GM19463 (cell line): ENCODE measurements around the gene ESRRA.

Source experiments
- ATAC-seq: cut with Tn5 transposase; IDR thresholded peaks from one replicate; pipeline ENCODE4 v1.9.1; 2021; ENCODE audit warnings: mild to moderate bottlenecking, moderate library complexity; ENCODE audit not compliant: unreplicated experiment

ESRRA gene

DNA sequence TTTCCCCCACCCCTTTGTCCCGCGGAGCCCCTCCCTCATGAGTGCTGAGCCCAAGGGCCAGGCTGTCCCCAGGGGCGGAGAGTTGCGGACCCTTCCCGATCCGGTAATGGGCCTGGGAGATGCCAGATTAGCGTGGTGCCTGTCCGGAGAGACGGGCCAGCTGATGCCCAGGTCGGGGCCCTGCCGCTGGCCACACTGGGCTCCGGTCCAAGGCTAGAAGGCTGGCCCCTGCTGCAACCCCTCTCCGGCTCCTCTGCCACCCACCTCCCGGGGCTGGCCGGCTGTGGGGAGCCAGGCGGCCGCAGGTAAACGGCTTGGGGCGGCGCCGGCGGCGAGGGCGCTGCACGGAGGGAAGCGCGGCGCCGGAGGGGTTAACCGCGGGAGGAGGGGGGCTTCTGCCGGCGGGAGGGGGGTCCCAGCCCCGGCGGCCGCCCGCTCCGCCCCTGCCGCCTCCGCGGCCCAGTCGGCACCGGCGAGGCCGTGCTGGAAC, 14.0 kb upstream of the ESRRA start, which contains the start of gene KCNK4:
Gene KCNK4, plus strand, starts transcription at position 41 of the 490 bp plus-strand sequence. CDS start 1,717 bp downstream, outside the sequence.
- no peak for ATAC-seq

GRCh38 chr11:64291752-64292459, 13.4 kb upstream of the ESRRA start:
- ATAC-seq: no peak

DNA sequence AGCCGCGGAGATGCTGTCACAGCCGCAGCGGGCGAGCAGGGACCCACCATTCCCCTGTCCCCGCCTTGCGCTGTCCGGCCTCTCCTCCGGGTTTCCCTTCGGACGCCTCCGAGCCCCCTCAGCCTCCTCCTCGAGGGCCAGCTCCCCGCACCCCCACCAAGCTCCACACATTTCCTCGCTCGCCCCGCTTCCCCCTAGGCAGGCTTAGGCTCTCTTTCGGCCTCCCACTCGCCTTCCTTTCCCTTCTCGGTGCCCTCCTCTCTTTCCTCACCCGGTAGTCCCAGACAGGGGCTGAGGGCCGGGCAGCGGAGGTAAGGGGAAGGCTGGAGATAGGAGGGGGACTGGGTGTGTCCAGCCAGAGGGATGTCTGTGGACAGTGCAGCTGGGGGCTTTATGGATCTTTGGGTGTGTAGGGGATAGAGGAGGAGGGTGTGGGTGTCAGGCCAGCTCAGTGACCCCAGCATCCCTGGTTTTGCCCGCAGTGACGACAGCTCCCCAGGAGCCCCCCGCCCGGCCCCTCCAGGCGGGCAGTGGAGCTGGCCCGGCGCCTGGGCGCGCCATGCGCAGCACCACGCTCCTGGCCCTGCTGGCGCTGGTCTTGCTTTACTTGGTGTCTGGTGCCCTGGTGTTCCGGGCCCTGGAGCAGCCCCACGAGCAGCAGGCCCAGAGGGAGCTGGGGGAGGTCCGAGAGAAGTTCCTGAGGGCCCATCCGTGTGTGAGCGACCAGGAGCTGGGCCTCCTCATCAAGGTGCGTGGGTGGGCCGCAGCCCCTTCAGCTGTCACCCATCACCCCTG, 12.7 kb upstream of the ESRRA start:
- no peak for ATAC-seq

- ATAC-seq: no peak
Measured at GRCh38 chr11:64294774-64295173, 10.6 kb upstream of the ESRRA start.

- no peak for ATAC-seq
Measured at GRCh38 chr11:64295760-64296159, 9.6 kb upstream of the ESRRA start.

DNA sequence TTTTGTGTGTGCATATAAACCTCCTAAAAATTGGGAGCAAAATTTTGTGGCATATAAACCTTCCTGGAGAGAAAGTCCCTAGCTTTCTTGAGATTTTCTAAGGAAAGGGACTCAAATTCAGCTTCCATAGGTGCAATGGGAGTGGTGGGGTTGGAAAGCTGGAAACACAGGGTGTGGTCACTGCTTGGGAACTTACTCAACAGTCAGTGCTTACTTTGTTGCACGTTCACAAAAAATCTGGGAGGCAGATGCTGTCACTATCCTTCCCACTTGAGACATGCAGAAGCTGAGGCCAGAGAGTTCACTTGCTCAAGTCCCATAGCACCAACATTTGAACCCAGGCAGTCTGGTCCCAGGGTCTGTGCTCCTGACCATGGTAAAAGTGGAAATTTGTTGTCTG, 9.1 kb upstream of the ESRRA start:
- no peak for ATAC-seq

DNA sequence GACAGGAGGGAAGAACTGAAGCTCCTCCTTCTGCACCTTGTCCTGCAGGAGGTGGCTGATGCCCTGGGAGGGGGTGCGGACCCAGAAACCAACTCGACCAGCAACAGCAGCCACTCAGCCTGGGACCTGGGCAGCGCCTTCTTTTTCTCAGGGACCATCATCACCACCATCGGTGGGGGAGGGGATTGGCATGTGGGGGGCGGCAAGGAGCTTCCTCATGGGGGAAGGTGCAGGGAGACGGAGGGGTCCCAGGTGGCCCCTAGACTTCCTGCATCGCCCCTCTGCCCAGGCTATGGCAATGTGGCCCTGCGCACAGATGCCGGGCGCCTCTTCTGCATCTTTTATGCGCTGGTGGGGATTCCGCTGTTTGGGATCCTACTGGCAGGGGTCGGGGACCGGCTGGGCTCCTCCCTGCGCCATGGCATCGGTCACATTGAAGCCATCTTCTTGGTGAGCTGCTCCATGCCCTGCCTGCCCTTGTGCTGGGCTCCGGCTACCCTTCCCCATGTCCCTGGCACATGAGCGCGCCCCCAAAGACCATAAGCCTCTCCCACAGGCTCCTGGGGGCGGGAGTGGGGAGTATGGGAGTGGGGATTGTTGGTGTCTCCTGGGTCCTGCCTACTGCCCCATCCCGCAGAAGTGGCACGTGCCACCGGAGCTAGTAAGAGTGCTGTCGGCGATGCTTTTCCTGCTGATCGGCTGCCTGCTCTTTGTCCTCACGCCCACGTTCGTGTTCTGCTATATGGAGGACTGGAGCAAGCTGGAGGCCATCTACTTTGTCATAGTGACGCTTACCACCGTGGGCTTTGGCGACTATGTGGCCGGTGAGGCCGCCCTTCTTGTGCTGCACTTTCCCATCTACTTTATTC, 8.3 kb upstream of the ESRRA start:
- no peak for ATAC-seq

DNA sequence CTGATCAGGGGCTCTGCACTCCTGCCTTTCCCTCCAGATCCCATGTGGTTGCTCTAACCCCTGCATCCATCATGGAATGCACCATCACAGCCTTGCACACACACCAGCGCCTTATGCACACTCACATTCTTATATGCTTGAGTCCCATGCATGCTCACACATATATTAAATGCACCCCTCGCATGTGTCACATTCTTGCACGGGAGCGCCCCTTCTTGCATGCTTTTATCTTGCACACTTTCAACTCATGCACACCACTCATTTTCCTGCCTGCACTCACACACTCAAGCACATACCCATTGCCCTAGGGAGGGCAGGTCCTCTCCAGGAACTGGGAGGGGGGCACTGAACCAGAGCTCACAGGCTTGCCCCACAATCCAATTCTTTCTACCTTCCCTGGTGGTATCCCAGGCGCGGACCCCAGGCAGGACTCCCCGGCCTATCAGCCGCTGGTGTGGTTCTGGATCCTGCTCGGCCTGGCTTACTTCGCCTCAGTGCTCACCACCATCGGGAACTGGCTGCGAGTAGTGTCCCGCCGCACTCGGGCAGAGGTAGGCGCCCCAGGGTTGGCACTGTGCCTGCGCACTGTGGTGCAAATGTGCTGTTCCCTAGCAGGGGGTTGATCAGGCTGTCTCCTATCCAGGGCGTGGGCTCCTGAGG, 7.5 kb upstream of the ESRRA start:
- no peak for ATAC-seq

- ATAC-seq: no peak
Measured at GRCh38 chr11:64298966-64299846, 6.1 kb upstream of the ESRRA start.

- ATAC-seq: no peak
Measured at GRCh38 chr11:64299847-64300648, 5.3 kb upstream of the ESRRA start, which contains the start of gene CATSPERZ. Gene CATSPERZ (plus strand): TSS chr11:64300358. CDS start chr11:64300411, 53 bp downstream.

GRCh38 chr11:64303109-64304031, 2.0 kb upstream of the ESRRA start:
- no peak for ATAC-seq

DNA sequence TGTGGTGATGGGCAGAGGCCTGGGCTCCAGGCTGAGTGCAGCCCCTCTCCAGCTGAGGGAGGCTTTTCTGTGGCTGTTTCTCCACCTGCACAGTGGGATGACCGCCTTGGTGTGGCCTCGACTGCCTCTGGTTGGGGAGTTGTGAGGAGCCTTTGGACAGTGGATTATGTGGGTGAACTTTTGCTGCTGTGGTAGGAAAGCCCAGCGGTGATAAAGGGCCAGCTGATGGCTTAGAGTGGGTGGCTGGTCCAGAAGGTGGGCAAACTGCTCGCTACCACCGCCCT, 1.4 kb upstream of the ESRRA start:
- ATAC-seq: no peak

DNA sequence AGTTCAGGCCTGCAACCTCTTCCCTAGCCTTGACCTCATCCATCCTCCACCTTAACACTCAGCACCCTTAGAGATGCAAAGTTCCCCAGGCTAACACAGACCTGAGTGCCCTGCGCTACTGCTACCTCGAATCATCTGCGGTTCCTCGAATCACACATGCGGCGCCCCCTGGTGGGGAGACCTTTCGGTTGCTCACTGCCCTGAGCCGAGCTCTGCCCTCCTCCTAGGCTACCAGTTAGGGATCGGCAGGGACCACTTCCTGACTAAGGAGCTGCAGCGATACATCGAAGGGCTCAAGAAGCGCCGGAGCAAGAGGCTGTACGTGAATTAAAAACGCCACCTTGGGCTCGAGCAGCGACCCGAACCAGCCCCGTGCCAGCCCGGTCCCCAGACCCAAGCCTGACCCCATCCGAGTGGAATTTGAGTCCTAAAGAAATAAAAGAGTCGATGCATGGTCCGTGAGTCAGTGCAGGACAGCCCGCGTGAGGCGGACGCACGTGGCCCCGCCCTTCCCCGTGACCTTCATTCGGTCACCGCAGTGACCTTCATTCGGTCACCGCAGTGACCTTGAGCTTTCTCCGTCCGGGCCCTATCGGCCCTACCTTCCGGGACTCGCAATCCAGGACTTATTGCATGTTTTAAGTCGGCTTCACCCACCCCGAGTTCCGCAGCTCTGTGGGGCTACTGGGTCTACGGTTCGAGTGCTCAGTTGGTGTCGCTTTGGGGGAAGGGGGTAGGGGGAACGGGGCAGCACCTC, 830 bp upstream of the ESRRA start:
- ATAC-seq: peak; percentile 30

DNA sequence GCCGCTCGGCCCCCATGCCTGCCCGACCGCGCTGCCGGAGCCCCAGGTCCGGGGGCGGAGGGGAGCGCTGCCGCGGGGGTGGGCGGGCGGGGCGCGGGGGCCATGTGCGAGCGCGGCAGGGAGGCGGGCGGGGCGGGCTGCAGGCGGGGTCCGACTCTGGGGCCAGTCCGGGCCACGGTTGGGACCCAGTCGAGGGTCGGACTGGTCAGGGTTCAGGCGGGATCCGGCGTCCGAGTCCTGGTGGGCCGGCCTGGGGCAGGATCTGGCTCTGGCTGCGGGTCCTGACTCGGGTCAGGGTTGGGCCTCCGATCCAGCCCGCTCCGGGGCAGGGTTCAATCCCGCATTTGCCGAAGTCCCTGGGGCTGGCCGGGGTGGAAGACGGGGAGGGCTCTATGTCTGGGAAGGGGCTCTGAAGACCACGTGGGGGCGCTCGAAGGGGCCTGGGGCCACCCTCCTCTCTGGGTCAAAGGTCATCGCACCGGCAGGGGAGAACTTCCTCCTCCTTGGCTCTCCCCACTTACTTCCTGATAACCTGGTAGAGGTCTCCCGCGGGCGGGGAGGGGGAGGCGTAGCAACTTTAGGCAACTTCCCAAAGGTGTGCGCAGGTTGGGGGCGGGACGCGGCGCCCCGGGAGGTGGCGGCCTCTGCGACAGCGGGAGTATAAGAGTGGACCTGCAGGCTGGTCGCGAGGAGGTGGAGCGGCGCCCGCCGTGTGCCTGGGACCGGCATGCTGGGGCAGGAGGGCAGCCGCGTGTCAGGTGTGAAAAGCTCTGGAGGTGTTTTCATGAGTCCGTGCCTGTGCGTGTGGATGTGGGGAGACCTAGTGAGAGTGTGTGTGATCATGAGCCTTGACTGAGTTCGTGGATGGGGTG, 603 bp downstream of the ESRRA start:
- ATAC-seq: no peak

DNA sequence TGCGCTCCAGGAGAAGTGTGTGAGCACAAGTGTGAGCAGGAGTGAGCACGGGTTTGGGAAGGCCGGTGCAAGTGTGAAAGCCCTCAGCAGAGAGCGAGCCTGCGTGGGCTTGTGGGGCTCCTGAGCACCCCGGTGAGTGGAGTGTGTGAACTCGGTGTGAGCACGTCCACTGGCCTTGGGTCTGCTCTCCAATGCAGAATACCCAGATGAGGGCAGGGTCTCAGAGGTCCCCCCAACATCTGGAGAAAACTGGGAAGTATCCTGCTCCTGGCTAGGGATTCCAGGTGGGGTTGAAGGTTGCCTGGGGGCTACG, 1.2 kb downstream of the ESRRA start:
- no peak for ATAC-seq

DNA sequence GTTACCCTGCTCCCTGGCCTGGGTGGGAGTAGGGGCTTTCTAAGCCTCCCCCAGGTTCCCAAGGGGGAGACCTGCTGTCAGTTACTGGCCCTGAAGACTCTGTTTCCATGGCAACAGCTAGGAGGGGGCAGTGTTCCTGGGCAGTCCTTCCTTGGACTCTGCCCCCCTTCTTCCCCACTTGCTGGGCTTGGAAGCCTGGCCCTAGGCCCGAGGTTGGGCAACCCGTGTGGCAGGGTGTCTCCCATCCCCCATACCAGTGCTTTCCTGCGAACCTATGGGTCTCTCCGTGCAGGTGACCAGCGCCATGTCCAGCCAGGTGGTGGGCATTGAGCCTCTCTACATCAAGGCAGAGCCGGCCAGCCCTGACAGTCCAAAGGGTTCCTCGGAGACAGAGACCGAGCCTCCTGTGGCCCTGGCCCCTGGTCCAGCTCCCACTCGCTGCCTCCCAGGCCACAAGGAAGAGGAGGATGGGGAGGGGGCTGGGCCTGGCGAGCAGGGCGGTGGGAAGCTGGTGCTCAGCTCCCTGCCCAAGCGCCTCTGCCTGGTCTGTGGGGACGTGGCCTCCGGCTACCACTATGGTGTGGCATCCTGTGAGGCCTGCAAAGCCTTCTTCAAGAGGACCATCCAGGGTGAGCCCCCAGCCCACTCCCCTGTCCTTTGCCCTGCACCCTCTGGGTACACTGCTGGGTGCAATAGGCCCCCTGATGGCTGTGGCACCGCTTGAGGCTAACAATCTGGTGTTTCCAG, 1.7 kb downstream of the ESRRA start:
- no peak for ATAC-seq
